ENCODE results near the gene MGAT5.

DNA sequence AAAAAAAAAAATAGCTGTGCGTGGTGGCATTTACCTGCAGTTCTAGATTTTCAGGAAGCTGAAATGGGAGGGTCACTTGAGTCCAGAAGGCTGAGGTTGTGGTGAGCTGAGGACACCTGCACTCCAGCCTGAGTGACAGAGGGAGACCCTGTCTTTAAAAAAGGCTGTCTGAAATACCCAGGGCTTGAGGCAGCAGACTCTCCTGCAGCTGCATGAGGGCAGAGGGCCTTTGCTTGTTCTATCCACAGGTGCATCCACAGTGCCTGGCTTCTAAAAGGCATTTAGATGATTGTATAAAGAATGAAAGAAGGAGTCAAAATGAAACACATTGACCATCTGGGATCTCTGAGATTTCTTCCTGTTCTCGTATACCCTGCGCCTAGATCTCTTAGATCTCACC, 152.9 kb downstream of the MGAT5 start:
- TF ChIP-seq CTCF (IDR thresholded peaks at IDR 0.05; ENCODE audit: low read length) (no peak), EZH2 (IDR thresholded peaks at IDR 0.05; ENCODE audit: borderline replicate concordance, low read length) (no peak)
